Pulmonary artery endothelial cell (primary cell): ENCODE data around the gene EDNRA. TPM values are rescaled to one million over a fixed set of nuclear protein-coding genes. Genes with fewer than 3 reads are reported as not detected.

Source experiments
- DNase-seq: peaks from one replicate; pipeline ENCODE4 v3.0.0-alpha.2; 2011; ENCODE audit warnings: low read depth, low spot score
- total RNA-seq: library from RNA; depleted of rRNA; stranded (reverse); fragments of >200 nt; gene quantifications from 2 replicates; pipeline ENCODE4 v1.2.3, GENCODE V29; 2014

Gene EDNRA
- total RNA-seq, 1 donor from 2014 or later, result 0.07 TPM

DNA sequence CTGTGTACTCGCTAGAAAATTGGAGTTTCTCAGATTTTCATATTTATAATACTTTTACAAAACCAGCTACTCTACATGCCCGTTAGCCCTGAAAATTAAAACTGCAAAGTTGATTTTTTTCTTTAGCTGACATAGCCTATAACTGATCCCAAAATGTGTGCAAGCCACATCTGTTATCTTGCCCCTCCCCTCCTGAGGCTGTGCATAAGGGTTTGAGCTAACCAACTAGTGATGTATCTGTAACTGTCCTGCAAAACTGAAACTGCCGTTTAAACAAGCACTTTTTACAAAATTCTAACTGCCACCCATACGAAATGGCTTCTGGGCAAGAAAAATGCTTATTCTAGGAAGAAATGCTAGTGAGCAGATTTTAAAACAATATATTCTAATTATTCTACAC is 59.1 kb downstream of the EDNRA start:
- no peak for DNase-seq

DNA sequence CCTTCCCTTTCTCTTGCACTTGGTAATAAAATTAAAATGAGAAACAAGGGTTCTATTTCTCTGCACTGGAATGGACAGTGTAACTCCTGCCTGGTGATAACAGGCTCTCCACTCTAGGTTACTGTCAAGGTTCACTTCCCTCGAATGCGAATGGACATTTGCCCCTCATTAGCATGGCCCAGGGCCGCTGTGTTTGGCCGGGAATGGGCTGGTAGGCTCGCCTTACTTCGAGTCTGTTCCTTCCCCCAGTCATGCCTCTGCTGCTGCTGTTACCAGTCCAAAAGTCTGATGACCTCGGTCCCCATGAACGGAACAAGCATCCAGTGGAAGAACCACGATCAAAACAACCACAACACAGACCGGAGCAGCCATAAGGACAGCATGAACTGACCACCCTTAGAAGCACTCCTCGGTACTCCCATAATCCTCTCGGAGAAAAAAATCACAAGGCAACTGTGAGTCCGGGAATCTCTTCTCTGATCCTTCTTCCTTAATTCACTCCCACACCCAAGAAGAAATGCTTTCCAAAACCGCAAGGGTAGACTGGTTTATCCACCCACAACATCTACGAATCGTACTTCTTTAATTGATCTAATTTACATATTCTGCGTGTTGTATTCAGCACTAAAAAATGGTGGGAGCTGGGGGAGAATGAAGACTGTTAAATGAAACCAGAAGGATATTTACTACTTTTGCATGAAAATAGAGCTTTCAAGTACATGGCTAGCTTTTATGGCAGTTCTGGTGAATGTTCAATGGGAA is 61.5 kb downstream of the EDNRA start:
- DNase-seq, result no peak

DNA sequence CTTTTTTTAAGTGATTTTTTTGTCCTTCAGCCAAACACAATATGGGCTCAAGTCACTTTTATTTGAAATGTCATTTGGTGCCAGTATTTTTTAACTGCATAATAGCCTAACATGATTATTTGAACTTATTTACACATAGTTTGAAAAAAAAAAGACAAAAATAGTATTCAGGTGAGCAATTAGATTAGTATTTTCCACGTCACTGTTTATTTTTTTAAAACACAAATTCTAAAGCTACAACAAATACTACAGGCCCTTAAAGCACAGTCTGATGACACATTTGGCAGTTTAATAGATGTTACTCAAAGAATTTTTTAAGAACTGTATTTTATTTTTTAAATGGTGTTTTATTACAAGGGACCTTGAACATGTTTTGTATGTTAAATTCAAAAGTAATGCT is 62.1 kb downstream of the EDNRA start:
- DNase-seq, result no peak

DNA sequence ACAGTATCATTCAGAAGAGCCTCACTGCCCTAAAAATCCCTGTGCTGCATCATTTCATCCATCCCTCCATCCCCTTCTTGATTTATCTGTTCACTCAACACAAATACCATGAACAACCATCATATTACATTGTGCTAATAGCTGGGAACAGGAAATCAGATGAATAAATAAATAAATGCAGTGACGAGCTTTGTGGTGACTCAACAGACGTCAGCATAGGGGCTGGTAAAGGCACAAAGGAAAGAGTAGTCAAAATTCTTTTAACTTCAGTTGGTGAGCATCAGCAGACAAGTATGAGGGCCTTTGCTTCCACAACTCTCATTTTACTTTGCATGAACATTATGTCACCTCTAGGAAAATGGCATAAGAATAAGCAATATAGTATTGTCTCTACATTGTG is 65.5 kb downstream of the EDNRA start:
- peak; percentile 7 for DNase-seq

DNA sequence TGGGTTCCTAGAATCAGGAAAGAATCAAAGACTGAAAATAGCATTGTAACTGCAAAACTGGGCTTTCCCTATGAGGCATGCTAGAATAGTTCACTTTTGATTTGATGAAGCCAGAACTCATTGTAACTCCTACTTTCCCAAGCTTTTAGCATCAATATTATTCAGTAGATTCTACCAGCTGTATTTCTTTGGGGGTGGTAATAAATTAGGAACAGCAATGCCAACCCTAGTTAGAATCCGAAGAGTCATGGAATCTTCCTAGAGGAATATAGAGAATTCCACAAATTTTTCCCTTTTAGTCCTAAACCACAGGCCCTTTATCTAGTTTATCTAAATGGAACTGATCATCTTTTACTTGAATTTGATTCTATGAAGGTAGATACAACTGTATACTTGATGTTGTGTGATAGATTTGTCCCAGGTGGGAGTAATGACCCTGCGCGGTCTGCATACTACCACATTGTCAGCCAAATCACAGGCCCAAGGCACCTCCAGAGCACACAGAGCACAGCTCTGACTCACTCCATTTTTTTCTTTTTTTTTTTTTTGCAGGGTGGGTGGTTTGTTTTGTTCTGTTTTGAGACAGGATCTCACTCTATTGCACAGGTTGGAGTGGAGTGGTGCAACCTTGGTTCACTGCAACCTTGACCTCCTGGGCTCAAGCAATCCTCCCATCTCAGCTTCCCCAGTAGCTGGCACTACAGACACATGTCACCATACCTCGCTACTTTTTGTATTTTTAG is 66.6 kb downstream of the EDNRA start:
- DNase-seq, result no peak

DNA sequence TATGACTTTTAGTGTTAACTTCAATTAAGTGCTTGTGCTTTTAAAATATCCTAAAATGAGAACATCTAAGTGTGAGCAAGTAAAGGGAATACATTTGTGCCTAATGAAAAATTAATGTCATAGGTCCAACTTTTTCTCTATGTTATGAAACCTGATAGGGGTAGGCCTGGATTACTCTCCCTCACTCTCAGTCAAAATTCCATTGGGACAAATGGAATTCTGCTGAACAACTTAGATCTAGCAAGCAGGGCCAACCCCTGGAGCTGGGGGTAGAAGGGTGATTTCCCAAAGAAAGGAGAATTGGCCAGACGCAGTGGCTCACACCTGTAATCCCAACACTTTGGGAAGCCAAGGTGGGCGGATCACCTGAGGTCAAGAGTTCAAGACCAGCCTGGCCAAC is 67.4 kb downstream of the EDNRA start:
- DNase-seq, result no peak

DNA sequence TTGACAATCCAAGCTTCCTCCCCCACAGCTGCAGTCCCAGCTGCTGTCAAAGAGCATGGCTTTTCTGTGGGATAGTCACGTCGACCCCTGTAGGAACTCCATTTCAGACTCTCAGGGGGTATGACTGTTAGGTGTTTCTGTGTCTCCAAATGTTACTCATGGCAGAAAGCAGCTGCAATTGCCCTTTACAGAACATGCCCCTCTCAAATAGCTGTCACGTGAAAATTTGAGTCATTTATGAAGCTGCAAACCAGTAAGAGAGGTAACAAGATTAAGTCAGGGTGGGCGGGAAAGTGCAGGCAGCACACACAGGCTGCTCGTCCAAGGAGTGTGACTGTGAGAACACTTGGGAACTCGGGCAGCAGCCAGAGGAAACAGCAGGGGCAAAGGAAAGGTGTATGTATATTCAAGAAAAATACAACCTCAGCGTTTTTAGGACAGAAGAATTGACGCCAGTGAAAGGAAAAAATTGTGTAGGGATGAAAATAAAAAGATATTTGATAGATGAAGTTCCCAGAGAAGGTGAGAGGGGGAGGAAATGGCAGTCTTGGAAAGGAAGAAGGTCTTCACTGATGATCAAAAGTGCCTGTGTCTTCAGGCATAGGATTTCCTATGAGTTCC is 69.8 kb downstream of the EDNRA start:
- DNase-seq, result no peak

DNA sequence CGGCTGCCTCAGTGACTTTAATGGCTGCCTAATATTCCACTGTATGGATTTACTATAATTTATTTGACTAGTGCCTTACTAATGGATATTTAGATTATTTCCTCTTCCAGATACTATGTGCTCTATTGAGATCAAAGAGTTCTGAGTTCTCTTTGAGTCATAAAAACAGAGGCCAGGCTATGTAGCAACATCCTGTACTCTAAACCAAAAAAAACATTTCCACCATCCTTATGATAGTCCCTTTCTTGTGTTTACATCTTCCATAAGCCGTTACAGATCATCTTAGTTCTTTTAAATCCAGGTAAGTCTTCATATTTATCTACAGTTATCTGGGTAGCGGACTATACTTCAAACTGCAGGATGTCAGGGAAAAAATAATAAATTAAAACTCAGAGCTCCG is 79.7 kb downstream of the EDNRA start:
- DNase-seq, result no peak

DNA sequence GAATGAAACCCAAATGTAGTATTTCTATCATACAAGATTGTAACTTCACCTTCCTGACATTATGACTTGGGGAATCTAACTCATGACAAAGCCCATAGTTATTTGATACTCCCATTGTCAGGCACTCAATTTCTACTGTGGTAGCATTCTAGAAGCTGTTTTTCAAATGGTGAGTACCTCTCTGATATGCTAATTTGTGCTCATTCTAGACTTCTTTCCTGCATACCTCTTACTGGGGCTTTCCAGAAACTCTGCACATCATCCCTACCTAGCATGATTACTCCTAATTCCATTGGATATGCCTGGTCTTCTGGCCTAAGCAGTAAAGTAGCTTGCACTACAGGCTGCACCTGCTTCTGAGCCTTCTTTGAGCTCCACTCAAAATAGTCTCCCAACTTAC is 85.9 kb downstream of the EDNRA start:
- DNase-seq, result no peak

DNA sequence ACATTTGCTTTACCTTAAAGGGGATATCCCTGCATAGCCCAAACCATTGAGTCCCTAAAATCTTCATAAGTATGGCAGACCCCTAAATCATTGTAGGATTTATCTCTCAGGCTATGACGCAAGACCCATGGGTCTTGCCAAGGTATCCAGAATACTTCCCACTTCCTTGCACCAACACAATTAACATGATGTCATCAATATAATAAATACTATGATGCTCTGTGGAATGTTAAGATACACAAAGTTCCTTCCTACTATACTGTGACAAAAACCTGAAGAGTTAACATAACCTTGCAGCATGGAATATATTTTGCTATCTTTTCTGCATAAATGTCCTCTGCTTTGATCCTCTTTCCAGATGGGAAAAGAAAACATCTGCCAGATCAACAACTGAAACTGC is 86.4 kb downstream of the EDNRA start:
- no peak for DNase-seq

DNA sequence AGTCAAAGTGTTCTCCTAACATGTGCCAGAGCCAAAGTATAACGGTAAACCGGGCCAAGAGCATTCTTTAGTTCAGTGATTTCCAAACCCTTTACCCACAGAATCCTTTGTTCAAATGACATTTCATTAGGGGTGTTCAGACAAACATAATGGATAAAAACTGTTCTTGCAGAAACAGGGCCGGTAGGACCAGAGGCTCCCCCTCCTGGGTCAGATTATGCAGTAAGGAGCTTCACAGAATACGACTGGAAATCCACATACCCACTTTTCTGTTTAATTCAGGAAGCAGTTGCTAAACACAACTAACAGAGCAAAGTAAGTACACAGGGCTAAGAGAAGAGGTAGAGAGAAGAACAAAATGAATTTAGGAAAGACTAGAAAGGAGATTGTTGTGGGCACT is 89.7 kb downstream of the EDNRA start:
- DNase-seq, result no peak

DNA sequence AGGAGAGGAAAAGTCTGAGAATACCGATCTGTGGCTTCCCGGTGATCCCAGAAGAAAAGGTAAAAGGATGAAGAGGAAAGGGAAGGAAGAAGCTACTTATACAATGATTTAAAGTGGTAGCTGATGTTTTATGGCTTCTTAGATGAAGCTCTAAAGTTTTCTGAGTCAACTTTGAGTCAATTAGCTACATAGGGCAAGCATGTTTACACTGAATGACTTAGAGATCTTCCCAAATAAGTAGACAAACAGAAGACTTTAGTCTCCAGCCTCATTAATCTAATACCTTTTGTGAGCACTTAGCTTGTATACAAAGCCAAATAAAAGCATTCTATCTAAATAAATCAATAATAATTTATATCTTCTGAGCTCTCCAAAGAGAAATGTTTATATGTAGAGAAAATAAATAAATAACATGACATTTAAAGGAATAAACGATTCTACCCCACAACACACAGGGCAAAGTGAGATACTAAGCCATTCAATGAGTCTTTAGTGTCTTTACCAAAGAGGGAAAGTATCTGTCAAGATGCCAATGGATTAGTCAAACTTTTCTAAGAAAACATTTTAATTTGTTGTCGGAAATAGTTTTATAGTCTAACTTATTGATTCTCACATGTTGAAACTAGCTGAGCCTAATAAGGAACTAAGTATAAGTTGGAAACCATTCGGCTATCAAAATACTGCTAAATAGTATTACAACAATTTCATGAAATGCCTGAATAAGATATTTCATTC is 90.3 kb downstream of the EDNRA start:
- no peak for DNase-seq

DNA sequence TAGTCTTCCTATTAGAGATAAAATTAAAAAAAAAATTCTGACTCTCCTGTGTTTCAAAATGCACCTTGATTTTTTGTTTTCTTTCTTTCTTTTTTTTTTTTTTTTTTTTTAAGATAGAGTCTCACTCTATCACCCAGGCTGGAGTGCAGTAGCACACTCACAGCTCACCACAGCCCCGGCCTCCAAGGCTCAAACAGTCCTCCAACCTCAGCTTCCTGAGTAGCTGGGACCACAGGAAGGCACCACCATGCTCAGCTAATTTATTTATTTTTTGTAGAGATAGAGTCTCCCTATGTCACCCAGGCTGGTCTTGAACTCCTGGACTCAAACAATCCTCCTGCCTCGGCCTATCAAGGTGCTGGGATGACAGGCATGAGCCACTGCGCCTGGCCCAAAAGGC is 95.2 kb downstream of the EDNRA start:
- DNase-seq, result no peak

DNA sequence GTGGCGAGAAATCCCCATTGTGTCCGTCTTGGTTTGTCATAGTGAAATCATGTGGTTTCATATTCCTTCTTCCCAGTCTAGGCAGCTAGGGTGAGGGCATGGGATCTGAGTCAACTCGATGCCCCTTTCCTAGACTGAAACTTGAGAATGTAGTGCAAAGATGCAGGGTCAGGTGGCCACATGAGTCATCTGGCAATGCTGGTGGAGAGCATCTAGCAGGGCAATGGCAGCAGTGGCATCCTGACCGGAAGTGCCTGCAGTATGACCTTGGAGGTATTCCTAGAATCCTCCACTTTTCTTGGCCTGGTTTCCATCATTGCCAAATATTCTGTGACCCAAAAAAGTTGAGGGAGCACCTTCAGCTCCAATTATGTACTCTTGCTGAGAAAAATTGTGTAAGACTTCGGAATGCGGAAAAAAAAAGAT is 97.2 kb downstream of the EDNRA start:
- DNase-seq, result peak; percentile 99

DNA sequence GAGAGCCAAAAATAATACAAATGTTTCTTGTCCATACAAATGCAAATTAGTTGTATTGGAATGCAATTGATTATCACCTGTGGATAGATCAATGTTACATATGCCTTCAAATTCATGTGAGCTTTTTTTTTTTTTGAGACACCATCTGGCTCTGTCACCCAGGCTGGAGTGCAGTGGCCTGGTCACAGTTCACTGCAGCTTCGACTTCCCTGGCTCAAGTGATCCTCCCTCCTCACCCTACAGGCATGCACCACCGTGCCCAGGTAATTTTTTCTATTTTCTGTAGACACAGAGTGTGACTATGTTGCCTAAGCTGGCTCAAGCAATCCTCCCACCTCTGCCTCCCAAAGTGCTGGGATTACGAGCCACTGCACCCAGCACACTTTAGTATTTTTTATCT is 97.7 kb downstream of the EDNRA start:
- no peak for DNase-seq

DNA sequence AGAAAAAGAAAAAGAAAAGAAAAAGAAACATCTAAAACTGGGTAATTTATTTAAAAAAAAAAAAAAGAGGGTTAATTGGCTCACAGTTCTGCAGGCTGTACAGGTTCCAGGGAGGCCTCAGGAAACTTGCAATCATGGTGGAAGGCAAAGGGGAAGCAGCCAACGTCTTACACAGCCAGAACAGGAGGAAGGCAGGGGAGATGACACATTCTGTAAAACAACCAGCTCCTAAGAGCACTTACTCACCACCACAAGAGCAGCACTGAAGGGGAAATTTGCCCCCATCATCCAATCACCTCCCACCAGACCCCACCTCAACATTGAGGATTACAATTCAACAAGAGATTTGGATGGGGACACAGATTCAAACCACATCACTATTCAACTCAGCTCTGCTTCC is 99.5 kb downstream of the EDNRA start:
- DNase-seq, result no peak

DNA sequence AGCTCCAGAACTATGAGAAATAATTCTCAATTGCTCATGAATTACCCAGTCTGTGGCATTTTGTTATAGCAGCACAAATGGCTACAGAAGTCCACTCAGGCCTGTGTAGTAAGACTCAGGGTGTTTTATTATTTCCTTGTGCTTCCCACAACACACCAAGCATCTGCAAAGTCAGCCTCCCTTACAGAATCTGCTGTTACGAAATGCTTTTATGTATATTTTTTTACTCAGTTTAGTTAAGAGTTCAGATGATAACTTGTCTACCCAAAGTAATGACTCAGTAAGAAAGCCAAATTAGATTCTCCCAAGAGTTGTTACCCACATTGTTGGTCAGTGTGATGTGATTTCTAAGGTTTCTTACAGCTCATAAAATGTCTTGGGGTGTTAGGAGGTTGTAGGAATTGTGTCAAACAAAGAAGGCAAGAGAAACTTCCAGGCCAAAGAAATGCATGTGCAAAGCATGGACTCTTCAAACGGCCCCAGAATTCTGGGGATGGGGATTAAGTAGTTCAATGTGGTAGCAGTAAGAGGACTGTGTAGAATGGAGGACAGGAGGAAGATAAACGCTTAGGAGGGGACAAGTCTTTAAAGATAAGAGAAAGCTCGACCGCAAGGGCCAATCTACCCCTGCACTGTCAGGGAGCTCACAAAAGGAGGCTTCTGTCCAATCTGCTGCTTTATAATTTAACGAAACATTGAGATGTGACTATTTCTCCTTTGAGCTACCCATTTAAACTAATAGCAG is 100.9 kb downstream of the EDNRA start:
- DNase-seq, result no peak

DNA sequence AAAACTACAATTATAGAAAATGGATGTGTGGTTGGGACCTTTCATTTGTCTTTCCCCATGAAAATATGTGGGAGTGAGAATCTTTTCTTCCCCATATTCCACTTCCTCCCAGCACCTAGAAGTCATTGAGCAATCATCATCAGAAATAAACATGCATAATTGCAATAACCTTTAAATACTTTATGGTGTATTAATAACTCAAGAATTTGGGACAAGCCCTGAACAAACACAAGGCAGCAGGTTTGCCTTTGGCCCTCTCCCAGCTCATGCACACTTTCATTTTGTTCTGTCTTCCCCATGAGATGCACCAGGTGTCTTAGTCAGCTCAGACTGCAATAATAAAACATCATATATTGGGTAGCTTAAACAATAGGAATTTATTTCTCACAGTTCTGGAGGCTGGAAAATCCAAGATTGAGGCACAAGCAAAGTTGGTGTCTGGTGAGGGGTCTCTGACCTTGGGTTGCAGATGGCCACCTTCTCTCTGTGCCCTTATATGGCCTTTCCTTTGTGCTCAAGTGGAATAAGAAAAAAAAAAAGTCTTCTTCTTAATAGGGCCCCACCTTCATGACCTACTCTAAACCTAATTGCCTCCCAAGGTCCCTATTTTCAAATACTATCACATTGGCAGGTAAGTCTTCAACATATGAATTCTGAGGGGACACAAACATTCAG is 101.6 kb downstream of the EDNRA start:
- no peak for DNase-seq

DNA sequence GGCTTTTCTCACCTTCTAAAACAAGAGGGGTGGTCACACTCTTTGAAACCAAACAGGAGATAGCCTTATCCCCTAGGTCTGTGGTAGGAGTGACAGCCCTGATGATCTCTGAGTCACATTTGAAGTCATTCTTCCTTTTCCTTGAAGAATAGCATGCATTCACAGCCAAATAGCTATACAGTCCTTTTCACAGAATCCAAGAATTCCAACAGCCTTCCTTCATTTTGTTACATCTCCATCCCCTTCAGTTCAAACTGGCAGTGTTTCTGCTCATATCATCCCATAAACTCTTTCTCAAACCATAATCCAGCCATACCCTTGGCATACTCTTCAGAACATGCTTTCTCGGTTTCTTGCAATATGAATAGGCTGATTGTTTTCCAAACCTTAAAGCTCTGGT is 103.0 kb downstream of the EDNRA start:
- DNase-seq, result no peak

DNA sequence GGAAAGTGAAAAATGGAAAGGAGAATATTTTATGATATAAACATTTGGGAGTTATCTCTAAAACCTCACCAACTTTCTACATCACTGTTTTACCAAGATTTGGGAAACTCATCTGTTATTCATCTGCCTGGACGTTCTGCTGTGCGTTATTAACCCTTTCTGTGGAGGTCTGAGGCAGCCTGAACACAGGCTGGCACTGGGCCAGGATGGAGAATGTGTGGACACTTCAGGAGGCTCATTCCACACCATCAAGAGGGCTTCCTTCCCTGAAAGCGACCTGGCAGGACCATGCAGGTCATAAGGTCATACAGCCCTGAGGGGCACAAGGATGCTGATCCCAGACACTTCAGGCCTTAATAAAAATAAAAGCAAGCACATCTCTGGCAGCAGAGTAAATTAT is 105.1 kb downstream of the EDNRA start:
- no peak for DNase-seq

DNA sequence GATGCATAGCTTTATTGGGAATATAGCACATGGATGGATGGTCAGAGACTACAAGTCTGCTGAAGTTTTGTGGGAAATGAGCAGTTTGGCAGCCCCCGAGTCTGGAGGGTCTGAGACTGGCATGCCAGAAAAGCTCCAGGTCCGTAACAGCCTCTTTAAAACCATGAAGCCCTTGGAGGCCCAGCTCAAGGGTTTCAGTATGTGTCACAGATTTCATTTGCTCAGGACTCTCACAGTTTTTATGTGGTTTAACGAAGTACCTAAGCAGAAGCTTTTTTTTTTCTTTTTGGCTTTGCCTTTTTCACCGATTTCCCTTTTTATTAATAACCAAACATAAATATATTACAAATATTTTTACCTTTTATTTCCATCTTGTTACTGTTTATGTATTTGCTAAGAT is 105.7 kb downstream of the EDNRA start:
- no peak for DNase-seq
